HG02885 (cell line): Measurements from ENCODE around the gene ATXN7.
A peak's percentile ranks its signal among the peaks of the same experiment; 100 is the strongest.

Source experiments
- ATAC-seq: cut with Tn5 transposase; IDR thresholded peaks from one replicate; pipeline ENCODE4 v1.9.1; 2021; ENCODE audit warnings: mild to moderate bottlenecking; ENCODE audit not compliant: unreplicated experiment, poor library complexity

The ATXN7 gene

DNA sequence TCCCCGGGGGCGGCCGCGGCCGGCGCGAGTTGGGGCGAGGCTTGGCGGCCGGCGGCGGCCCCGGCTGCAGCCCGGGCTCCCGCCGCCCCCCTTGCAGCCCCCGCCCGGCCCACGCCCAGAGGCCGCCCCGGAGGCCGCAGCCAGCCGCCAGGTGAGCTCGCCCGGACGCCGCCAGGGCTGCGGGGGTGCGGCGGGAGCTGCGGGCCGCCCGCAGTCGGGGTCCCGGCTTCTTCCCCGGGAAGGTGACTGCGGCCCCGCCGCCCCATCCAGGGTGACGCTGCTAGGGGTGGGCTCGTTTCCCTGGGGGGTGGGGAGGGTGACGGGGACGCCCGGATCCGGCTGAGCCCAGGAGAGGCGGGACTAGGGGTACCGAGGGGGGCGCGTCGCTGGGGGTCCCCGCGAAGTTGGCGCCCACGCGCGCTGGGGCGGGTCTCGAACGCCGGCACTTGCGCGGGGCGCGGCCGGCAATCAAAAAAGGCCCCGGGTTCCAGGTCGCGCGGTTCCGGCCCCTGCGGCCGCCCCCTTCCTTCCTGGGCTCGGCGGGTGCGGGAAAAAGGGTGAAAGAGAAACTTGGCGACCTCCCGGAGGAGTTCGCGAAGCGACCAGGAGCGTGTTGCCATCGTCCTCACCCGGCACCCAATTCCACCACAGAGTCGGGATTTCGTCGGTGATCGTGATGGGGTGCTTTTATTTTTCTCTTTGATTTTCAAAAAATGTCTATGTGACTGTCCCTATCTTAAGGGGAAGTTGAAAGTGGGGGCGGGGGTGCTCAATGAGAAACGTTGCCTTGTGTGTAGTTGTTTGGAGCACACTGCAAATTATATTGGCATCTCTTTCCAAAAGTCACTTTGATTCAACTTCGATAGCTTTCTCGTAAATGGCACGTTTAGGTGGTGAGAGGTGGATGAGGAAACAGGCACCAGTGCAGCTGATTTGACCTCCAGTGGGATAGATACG lies 619 bp downstream of the ATXN7 start:
- ATAC-seq = peak; percentile 52

DNA sequence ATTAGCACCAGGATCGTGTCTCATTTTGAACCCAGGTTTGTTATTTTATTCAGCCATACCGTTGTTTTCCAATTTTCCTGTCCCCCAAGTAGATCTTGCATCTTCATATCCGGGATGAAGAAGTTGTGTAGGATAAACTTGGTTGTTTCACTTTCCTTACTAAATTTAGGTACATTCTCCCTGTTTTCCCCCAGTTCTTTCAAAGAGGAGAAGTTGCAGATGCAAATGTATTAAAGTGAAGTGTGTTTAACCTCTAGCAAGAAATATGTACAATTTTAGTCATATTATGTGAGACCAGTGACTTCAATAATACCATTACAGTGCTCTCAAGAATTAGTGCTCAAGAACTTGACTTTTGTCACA lies 1.3 kb downstream of the ATXN7 start:
- ATAC-seq = no peak

DNA sequence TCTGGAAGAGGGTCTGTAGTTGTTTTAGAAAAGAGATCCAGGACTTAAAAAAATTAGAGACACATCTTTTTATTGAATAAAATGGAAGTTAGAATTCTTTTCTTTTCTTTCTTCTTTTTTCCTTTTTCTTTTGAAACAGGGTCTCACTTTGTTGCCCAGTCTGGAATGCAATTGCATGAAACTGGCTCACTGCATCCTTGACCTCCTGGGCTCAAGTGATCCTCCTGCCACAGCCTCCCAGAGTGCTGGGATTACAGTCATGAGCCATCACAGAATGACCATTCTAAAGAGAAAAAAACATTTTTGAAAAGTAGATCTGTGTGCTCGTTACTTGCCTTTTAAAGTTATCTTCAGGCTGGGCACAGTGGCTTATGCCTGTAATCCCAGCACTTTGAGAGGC lies 3.6 kb downstream of the ATXN7 start:
- ATAC-seq = no peak

GRCh38 chr3:63869940-63870614 lies 6.4 kb downstream of the ATXN7 start:
- ATAC-seq = no peak

DNA sequence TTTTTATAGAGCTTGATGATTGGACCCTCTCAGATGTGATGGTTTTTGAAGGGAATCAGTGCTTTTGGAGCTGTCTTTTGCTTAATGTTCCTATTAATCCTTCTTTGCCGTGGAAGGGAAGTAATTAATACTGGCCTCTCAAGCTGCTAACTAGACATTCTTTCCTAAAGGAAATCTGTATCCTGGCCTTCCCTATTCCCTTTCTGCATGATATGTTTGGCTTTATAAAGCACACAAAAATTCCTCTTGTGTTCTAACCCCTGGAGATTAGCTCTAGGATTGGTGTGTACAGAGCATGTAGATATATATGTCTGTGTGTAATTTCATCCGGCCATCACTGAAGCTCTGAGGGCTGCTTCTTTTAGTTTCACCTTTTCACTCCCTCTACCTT lies 6.9 kb downstream of the ATXN7 start:
- peak; percentile 40 for ATAC-seq

DNA sequence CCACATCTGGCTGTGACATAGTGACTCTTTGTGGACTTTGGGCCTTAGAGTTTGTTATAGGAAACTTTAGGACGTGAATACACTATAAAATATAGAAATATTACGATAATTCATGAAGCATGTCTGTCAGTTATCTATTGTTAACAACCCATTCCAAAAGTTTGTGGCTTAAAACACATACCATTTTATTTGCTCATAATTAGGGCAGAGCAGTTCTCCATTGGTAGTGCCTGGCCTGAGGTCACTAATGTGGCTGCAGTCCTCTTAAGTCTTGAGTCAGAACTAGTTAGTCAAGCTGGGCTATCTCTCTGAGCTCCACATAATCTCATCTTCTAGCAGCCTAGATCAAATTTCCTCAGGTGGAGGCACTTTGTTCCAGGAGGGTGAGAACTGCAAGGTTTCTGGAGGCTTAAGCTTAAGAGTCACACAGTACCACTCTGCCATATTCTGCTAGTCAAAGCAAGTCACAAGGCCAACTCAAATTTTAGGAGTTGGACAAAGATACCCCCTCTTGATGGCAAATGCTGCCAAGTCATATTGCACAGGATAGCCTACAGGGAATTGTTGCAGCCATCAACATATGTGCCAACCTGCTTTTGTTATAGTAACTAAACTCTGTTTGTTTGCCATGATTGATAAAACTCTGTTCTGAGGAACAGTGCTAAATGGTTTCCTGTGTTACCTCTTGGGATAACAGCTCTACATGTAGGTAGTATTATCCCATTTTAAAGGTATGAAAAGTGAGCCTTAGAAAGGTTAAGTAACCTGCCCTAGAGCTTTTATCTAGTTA lies 8.7 kb downstream of the ATXN7 start:
- no peak for ATAC-seq

DNA sequence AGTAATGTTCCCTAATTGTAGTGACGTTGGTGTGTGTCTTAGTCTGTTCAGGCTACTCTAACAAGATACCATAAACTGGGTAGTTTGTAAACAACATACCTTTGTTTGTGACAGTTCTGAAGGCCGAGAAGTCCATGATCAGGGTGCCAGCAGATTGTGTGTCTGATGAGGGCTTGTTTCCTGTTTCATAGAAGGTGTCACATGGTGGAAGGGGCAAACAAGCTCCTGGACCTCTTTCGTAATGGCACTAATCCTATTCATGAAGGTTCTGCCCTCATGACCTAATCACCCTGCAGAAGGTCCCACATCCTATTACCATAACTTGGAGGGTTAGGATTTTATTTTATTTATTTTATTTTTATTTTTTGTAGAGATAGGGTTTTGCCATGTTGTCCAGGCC lies 11.1 kb downstream of the ATXN7 start:
- no peak for ATAC-seq

DNA sequence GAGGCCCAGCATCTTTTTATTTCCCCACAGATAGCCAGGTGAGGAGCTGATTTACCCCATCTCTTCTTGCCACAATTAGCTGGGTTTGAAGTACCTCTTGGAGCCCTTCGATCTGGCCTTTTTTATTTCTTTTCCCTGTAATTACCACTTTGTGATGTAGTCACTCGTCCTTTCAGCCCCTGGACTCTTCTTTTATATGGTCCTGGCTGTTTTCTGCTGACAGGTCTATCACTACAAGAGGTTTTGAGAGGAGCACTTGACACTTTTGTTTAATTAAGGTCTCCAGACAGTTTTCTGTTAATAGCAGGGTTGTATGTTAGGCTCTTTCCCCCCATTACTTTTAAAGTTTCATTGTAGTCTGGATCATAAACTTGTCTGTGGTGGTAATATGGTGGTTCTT lies 11.8 kb downstream of the ATXN7 start:
- no peak for ATAC-seq

DNA sequence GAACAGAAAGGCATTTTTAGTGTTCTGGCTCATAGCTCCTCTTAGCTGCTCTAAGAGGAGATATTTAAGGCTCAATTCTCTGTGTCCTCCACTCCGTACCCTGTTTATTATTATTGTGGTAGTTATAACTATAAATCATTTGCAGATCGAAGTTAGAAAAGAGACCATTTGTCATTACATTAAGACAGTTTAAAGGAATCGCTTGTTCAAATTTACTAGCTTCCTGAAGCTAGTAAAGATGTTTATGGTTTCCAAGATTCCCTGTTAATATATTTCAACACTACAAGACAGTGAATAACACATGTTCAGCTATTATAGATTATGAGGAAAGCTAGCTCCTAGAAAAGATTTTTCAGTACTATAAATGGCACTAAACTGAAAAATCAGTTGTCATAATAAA lies 12.6 kb downstream of the ATXN7 start:
- ATAC-seq = no peak

GRCh38 chr3:63877737-63878393 lies 14.2 kb downstream of the ATXN7 start:
- no peak for ATAC-seq

DNA sequence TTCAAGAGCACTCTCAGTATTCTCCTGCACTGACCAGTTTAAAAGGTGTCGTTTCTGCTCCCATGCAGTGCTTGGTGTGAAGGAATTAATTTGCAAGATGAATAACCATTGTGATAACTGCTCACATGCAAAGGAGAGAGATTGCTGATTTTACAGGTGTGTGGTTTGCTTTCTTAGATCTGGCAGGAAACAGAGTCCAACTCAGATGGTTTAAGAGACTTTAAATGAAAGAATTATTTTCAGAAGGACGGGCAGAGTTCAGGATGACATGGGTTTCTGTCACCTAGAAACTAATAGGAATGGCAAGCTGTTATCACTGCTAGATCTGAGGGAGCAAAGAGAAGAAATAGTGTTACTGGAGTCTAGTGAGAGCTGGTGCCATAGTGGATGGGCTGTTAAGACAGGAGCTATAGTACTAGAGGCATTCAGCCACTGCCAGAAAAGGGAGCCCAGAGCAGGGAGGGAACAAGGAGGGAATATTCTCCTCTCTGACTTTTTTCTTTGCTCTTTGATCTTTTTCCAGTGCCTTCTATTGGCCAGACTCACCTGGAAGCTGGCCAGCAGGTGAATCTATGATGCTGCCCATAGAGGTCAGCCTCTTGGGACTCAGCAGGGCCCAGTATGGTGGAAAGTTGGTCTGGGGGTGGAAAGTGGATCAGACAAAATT lies 14.9 kb downstream of the ATXN7 start:
- ATAC-seq = no peak

DNA sequence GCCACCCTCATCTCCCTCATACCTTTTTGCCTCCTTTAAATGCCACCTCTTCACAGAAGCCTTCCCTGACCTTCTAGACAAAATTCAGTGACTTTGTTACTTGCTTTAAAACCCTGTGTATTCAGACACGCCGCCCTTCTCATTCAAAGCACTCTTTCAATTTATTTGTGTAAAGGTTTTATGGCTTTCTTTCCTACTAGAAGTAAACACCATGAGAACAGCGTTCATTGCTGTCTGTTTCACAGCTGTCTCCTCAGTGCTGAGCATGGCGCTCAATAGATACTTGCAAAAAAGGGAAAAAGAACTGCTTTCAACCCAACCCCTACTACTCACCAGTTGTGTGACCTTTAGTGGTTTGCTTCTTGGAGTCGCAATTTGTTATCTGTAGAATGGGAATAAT lies 17.0 kb downstream of the ATXN7 start:
- no peak for ATAC-seq

DNA sequence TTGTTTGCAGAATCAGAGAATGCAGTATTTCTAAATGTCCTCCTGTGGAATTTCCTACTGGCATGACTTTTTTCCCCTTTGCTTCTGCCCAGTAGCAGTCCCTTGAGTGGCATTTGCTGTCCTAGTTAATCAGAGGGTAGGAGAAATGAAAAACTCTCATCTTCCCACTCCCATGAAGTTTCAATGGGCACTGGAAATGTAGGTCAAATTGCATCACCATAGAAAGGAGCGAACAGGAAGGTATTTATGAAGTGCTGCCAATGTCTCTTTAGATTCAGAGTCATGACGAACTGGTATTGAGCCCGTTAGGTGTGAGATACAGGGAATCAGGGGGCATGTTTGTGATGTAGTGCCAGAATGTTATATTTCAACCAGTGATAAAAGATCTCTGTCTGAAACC lies 23.2 kb downstream of the ATXN7 start:
- ATAC-seq = no peak

GRCh38 chr3:63891518-63891917 lies 27.9 kb downstream of the ATXN7 start:
- ATAC-seq = no peak

- no peak for ATAC-seq
These were observed 29.2 kb downstream of the ATXN7 start for GRCh38 chr3:63892773-63893352.

GRCh38 chr3:63895422-63896189 lies 31.9 kb downstream of the ATXN7 start:
- no peak for ATAC-seq

- ATAC-seq = peak; percentile 84
These were observed 32.8 kb downstream of the ATXN7 start for GRCh38 chr3:63896332-63897030.

GRCh38 chr3:63900010-63900409 lies 36.3 kb downstream of the ATXN7 start:
- ATAC-seq = no peak
